HCT116 (cell line): Measurements from ENCODE around the gene BFSP2. TPM values are rescaled to one million over a fixed set of nuclear protein-coding genes. Genes with fewer than 3 reads are reported as not detected.

Experiments used
- ATAC-seq: fragments of 200-7000 bp; cut with Tn5 transposase; 2 replicates; pipeline ENCODE4 v1.9.1; 2020; ENCODE audit warnings: mild to moderate bottlenecking, moderate library complexity
- BruUV-seq: library from RNA; stranded (reverse); fragments of 400-500 nt; replicated peaks from 2 replicates; lab custom pipeline; 2021; lab: Mats Ljungman, UMichigan
- CTCF ChIA-PET: fragments of 300-600 bp; sonication (Branson Sonifier 250); formaldehyde crosslinking; loops from one replicate; lab custom pipeline; 2021; ENCODE audit warnings: antibody characterized with exemption; lab: Charles Lee
- POLR2A ChIA-PET: fragments of 300-600, 350-600 bp; sonication (Branson Sonifier 250); formaldehyde crosslinking; loops from one replicate; lab custom pipeline; 2021; ENCODE audit warnings: antibody characterized with exemption; lab: Charles Lee
- RAD21 ChIA-PET, 2 experiments: fragments of 300-600 bp; sonication (Branson Sonifier 250); formaldehyde crosslinking; loops; one replicate each; lab custom pipeline; 2023; ENCODE audit warnings: low total read pairs in 2 of 2; ENCODE audit not compliant: uncharacterized antibody in 2 of 2, unreplicated experiment in 2 of 2, low non-redundant PET in 1 of 2; lab: Charles Lee
- DNase-seq: peaks from one replicate; pipeline ENCODE4 v3.0.0-alpha.2; 2010; ENCODE audit warnings: low read depth, low spot score
- H2AFZ ChIP-seq: fragments of 200-600 bp; shearing (Covaris generic), sonication (generic); 2 replicates; pipeline ENCODE4 v1.6.1; 2017; ENCODE audit warnings: low read depth, mixed run types, mixed read lengths, antibody characterized with exemption, low read length; ENCODE audit not compliant: poor library complexity, severe bottlenecking
- H3K27ac ChIP-seq: 2 replicates; pipeline ENCODE4 v1.5.1; 2012; ENCODE audit warnings: low read depth, low read length
- H3K27me3 ChIP-seq: fragments of 200-600 bp; sonication (generic); 2 replicates; pipeline ENCODE4 v1.6.1; 2016; ENCODE audit warnings: mixed run types, low read length, mixed read lengths; ENCODE audit not compliant: insufficient read depth
- H3K36me3 ChIP-seq, 2 experiments: fragments of 200-500 bp in 1 of 2; fragments of 200-600 bp in 1 of 2; sonication (Bioruptor generic) in 1 of 2; sonication (generic) in 1 of 2; 2 replicates each; pipeline versions ENCODE4 v1.5.1 to v1.6.1; 2014 to 2016; ENCODE audit warnings: low read length in 2 of 2, inconsistent platforms in 1 of 2, mixed read lengths in 1 of 2, mixed run types in 1 of 2; ENCODE audit not compliant: insufficient read depth in 2 of 2, control insufficient read depth in 1 of 2
- H3K4me1 ChIP-seq, 2 experiments: fragments of 200-600 bp in 1 of 2; sonication (generic) in 1 of 2; 2 replicates each; pipeline versions ENCODE4 v1.5.1 to v1.6.1; 2012 to 2017; ENCODE audit warnings: low read length in 2 of 2, inconsistent platforms in 1 of 2, mild to moderate bottlenecking in 1 of 2, mixed read lengths in 1 of 2, mixed run types in 1 of 2, moderate library complexity in 1 of 2; ENCODE audit not compliant: insufficient read depth in 2 of 2, control insufficient read depth in 1 of 2
- H3K4me2 ChIP-seq: fragments of 200-600 bp; sonication (generic); 2 replicates; pipeline ENCODE4 v1.6.1; 2017; ENCODE audit warnings: mixed run types, low read length, mixed read lengths
- H3K4me3 ChIP-seq, 2 experiments: fragments of 200-600 bp in 1 of 2; sonication (generic) in 1 of 2; replicated peaks in 1 of 2; 2 replicates each; pipeline ENCODE4 v1.5.1; 2011 to 2016; ENCODE audit warnings: low read length in 2 of 2, control low read depth in 1 of 2, low read depth in 1 of 2, mild to moderate bottlenecking in 1 of 2, mixed read lengths in 1 of 2, mixed run types in 1 of 2
- H3K79me2 ChIP-seq: fragments of 200-600 bp; sonication (generic); 2 replicates; pipeline ENCODE4 v1.6.1; 2017; ENCODE audit warnings: mild to moderate bottlenecking, mixed run types, low read length, moderate library complexity, mixed read lengths; ENCODE audit not compliant: insufficient read depth
- H3K9ac ChIP-seq: fragments of 200-600 bp; sonication (generic); 2 replicates; pipeline ENCODE4 v1.6.1; 2016; ENCODE audit warnings: low read length, mixed read lengths
- H3K9me2 ChIP-seq: fragments of 200-600 bp; sonication (generic), shearing (Covaris generic); 2 replicates; pipeline ENCODE4 v1.6.1; 2017; ENCODE audit warnings: mixed run types, mild to moderate bottlenecking, moderate library complexity; ENCODE audit not compliant: insufficient read depth
- H3K9me3 ChIP-seq, 2 experiments: fragments of 200-500 bp in 1 of 2; fragments of 200-600 bp in 1 of 2; sonication (Bioruptor generic) in 1 of 2; sonication (generic) in 1 of 2; 2 replicates each; pipeline ENCODE4 v1.6.1; 2014 to 2017; ENCODE audit warnings: low read length in 2 of 2, mixed read lengths in 2 of 2, inconsistent platforms in 1 of 2, low read depth in 1 of 2, mild to moderate bottlenecking in 1 of 2, mixed run types in 1 of 2, moderate library complexity in 1 of 2; ENCODE audit not compliant: control insufficient read depth in 1 of 2, insufficient read depth in 1 of 2
- H4K20me1 ChIP-seq: fragments of 200-600 bp; sonication (generic), shearing (Covaris generic); 2 replicates; pipeline ENCODE4 v1.6.1; 2017; ENCODE audit warnings: mixed run types, mild to moderate bottlenecking, moderate library complexity; ENCODE audit not compliant: insufficient read depth
- CBX3 ChIP-seq: IDR thresholded peaks from 2 replicates; pipeline ENCODE4 v1.6.1; 2012; ENCODE audit warnings: low read depth
- EGR1 ChIP-seq: IDR thresholded peaks from 2 replicates; pipeline ENCODE4 v1.6.1; 2012; ENCODE audit warnings: low read depth
- FOSL1 ChIP-seq: IDR thresholded peaks from 2 replicates; pipeline ENCODE4 v1.6.1; 2012; ENCODE audit warnings: low read depth
- JUND ChIP-seq: IDR thresholded peaks from 2 replicates; pipeline ENCODE4 v1.6.1; 2012
- SP1 ChIP-seq: IDR thresholded peaks from 2 replicates; pipeline ENCODE4 v1.6.1; 2012; ENCODE audit warnings: low read depth
- TCF7L2 ChIP-seq: IDR thresholded peaks from 2 replicates; pipeline ENCODE4 v1.7.0; 2011; ENCODE audit warnings: borderline replicate concordance, inconsistent platforms; ENCODE audit not compliant: insufficient read depth, insufficient read length; ENCODE audit errors: extremely low read depth
- ZFX ChIP-seq: fragments of 450-650 bp; IDR thresholded peaks from 2 replicates; pipeline ENCODE4 v1.6.1; 2017
- intact Hi-C: fragments of 100-400 bp; cut with micrococcal nuclease; formaldehyde crosslinking; loops from 2 replicates; pipeline ENCODE4 v1.10.0; 2022
- total RNA-seq: library from RNA; stranded (reverse); gene quantifications from one replicate; pipeline ENCODE4 v1.2.1, GENCODE V29; 2021; ENCODE audit not compliant: unreplicated experiment
- TF ChIP-seq, protein P1 (sequence below), 3 experiments: fragments of 200-600 bp in 1 of 3; sonication (generic) in 1 of 3; IDR thresholded peaks in 2 of 3; conservative IDR thresholded peaks in 1 of 3; 2 replicates each; pipeline ENCODE4 v1.5.1; 2012 to 2017; ENCODE audit warnings: low read depth in 2 of 3, low read length in 2 of 3, antibody characterized with exemption in 1 of 3, borderline replicate concordance in 1 of 3, control low read depth in 1 of 3, mild to moderate bottlenecking in 1 of 3, mixed read lengths in 1 of 3, mixed run types in 1 of 3, moderate library complexity in 1 of 3; ENCODE audit not compliant: insufficient read depth in 1 of 3
- TF ChIP-seq, protein P2 (sequence below): IDR thresholded peaks from 2 replicates; pipeline ENCODE4 v1.6.1; 2012

The BFSP2 gene
- total RNA-seq, 1 experiment from 2014 or later, result not detected

DNA sequence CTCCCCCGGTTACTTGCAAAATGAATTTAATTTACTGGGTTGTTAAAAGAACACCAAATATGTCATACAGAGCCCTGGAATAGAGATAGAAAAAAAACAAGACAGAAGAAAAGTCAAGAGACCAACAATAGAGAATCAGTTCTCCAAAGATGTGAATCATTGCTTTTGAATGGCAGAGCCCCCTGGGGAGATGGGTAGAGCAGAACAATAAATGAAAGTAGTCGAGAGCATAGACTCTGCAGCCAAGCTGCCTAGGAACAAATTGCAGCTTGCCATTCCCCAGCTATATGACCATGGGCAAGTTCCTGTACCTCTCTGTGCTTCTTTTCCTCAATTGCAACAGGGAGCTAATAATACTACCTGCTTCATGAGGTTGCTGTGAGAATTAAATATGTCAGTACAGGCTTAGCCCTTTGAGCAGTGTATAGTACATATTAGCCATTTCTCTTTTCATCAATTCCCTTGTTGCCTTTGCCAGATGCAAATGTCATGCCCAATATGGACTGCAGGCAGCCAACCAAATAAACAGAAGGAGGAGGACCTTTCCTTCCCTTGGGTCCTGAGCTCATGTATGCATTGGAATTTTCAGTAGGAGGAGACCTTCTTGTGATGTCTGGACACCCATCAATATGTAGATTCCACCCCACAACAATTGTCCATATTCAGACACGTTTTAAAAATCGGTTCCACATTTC is 25.0 kb upstream of the BFSP2 start:
- no peak overlapping the region for H3K9ac ChIP-seq
- H2AFZ ChIP-seq, result no peak overlapping the region

More for the DNA sequence above, 25.0 kb upstream of the BFSP2 start:
- H3K4me2 ChIP-seq, result no peak overlapping the region
- BruUV-seq, result no TSS peak
- ChIA-PET POLR2A (no interaction called here), RAD21 (no interaction called here), CTCF (interaction anchor here (1.0 to 1.3 kb wide), 2 partner anchors 333 to 644 kb away, joined by 3 to 6 read pairs; no protein-coding TSS in a partner anchor)
- DNase-seq, result no peak
- intact Hi-C loops, result no loop called here
- no peaks in the 10 kb centered on the region for H3K9me3 ChIP-seq
- TF ChIP-seq EGR1 (no peak), TCF7L2 (no peak), CBX3 (no peak), SP1 (no peak), ZFX (no peak), FOSL1 (no peak), JUND (no peak)
- TF ChIP-seq, protein P1, sequence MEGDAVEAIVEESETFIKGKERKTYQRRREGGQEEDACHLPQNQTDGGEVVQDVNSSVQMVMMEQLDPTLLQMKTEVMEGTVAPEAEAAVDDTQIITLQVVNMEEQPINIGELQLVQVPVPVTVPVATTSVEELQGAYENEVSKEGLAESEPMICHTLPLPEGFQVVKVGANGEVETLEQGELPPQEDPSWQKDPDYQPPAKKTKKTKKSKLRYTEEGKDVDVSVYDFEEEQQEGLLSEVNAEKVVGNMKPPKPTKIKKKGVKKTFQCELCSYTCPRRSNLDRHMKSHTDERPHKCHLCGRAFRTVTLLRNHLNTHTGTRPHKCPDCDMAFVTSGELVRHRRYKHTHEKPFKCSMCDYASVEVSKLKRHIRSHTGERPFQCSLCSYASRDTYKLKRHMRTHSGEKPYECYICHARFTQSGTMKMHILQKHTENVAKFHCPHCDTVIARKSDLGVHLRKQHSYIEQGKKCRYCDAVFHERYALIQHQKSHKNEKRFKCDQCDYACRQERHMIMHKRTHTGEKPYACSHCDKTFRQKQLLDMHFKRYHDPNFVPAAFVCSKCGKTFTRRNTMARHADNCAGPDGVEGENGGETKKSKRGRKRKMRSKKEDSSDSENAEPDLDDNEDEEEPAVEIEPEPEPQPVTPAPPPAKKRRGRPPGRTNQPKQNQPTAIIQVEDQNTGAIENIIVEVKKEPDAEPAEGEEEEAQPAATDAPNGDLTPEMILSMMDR (IDR thresholded peaks at IDR 0.05 in 2 of 3, conservative IDR thresholded peaks at IDR 0.05 in 1 of 3; ENCODE audit: borderline replicate concordance in 1 of 3, insufficient read depth in 1 of 3, low read depth in 2 of 3, low read length in 2 of 3), result no peak
- TF ChIP-seq, protein P2, sequence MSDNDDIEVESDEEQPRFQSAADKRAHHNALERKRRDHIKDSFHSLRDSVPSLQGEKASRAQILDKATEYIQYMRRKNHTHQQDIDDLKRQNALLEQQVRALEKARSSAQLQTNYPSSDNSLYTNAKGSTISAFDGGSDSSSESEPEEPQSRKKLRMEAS, result no peak
- H3K9me2 ChIP-seq, result no peaks in the 10 kb centered on the region
- H4K20me1 ChIP-seq, result no peaks in the 10 kb centered on the region
- no peak overlapping the region for H3K4me3 ChIP-seq
- H3K79me2 ChIP-seq, result no peaks in the 10 kb centered on the region
- no peaks in the 10 kb centered on the region for H3K4me1 ChIP-seq
- H3K36me3 ChIP-seq, result no peaks in the 10 kb centered on the region
- H3K27me3 ChIP-seq, result peaks cover 76% of the 10 kb centered on the region
- H3K27ac ChIP-seq, result no peak overlapping the region
- ATAC-seq, result no peak
